GM04504 (cell line): ENCODE data around the gene TANGO2.
A peak's percentile ranks its signal among the peaks of the same experiment; 100 is the strongest.

Experiments used
- DNase-seq: peaks from one replicate; pipeline ENCODE4 v3.0.0-alpha.2; 2012; ENCODE audit warnings: low read depth

TANGO2 gene

GRCh38 chr22:20012741-20013331 is 8.1 kb upstream of the TANGO2 start:
- DNase-seq = no peak

DNA sequence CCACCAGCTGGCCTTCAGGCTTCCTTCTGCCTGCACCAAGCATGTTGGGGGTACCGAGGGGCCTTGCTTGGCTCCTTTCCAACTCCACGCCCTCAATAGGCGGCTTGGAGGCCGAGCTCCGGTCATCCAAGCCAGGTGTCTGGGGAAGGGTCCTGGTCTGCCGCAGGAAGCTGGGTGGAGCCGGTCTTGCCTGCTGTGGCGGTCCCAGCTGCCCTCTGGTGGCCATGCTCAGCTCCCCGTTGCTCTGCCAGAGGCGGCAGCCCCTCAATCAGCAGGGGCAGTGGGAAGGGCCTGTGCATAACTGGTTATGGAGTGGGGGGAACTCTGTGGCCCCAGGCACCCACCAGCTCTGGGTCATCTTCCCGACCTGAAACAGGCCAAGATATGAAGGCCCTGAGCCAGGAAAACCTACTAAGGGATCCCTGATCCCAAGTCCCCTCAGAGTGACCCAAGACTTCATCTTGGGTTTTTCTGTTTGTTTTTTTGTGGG is 7.5 kb upstream of the TANGO2 start:
- DNase-seq = no peak

DNA sequence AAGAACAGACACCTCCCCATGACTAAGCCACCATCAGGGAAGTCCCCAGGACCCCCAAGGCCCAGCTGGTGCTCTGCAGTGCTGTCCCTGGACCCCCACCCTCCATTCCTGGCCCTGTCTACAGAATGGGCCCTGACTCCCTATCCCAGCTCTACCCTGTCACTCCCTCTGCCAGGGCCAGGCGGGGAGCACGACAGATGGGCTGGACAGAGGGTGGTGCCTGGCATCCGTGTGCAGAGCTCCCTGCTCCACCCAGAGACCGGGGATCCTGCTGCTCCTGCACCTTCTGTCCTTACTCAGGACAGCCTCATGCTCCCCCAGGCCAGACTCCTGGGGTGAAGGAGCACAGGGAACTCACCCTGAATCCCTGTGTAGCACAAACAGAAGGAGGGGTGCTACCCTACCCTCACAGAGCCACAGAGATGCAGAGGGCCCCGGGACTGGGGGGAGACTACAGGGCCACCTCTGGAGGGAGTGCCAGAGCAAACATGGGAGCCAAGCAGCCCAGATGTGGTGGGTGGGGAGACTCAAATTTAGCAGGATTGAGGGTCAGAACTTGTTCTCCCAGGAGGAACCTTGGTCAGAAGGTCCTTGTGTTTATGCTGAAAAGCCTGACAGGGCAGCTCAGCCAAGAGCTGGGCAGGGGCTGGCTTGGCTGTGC is 6.3 kb upstream of the TANGO2 start:
- DNase-seq = no peak

DNA sequence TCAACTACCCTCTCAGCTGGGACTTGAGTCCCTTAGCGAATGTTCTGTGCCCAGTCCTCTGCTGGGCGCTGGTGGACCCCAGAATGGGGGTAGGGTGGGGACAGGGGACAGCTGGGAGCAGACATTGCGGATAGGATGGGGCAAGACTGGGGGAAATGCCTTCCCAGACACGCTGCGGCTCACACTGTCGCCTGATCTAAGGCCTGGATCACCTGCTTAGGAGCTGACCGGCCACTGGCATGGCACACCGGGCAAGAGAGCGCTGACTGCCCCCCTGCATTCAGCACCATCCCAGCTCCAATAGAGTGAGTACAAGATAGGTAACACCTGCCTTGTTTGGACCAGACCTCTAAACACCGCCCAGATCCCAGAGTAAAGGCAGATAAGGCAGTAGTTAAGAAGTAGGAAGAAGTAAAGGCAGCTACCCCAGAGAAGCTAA is 5.7 kb upstream of the TANGO2 start:
- no peak for DNase-seq

DNA sequence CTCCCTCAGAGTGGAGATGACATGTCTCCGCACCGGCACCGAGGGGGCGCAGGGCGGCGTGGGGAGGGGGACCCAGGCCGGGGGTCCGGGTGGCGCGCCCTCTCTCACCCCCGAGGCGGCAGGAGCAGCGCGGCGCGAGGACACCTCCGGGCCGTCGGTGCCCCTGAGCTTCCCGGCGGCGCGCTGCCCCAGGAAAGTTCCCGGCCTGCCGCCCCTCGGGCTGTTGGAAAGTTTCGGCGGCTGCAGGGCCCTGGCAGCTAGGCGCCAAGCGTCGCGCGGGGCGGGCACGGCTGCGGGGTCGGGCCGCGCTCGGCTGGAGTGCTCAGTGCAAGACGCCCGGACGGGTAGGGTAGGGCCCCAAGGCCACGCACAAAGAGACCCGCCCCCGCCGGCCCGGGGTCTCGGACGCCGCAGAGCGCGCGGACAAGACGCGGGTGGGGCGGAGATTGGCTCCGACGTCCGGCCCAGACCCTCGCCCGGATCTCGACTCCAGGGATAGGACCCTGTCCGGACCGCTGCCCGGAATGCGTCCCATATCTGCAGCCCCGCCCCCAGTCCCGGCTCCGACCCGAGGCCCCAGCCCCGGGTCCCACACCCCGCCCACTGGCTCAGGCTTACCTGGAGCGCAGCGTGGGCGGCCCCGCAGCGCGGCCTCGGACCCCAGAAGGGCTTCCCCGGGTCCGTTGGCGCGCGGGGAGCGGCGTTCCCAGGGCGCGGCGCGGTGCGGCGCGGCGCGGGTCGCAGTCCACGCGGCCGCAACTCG is 4.8 kb upstream of the TANGO2 start:
- DNase-seq = no peak

DNA sequence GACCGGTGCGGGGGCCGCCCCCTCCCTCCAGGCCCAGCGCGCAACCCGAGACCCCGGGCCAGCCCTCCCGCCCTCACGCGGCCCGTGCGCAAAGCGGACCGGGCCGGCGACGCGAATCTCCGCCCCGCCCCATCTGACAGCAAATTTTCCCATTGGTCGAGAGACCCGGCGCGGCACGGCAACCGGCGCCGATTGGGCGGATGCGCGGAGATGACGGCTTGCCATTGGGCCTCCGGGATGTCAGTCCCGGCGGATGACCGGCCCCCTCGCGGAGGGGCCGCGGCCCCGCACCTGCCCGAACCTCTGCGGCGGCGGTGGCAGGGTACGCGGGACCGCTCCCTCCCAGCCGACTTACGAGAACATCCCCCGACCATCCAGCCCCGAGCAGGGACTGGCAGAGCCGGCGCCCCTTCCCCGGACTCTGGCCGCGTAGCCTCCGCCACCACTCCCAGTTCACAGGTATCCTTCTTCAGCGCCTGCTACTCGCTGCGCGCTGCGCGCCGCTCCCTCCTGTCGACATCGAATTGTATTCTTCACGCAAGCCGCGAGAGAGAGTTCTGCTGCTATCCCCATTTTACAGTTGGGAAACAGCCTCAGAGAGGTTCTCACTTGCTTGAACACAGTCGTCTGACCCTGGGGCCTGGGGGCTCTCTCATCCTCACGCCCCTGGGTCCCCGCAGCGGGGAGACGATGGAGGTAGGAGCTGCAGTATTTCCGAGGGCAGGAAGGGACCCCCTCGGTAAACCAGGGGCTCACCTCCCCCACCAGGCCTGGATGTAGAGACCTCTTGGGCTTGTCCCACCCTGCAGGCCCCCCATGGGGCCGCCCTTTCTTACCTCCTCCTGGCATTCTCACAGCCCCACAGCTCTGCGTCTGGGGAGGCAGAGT is 3.9 kb upstream of the TANGO2 start, which contains the start of gene ARVCF:
Gene ARVCF (minus strand): TSS at position 90 of the 888 bp plus-strand sequence. CDS start 26,029 bp downstream, outside the sequence.
- peak; percentile 72 for DNase-seq

DNA sequence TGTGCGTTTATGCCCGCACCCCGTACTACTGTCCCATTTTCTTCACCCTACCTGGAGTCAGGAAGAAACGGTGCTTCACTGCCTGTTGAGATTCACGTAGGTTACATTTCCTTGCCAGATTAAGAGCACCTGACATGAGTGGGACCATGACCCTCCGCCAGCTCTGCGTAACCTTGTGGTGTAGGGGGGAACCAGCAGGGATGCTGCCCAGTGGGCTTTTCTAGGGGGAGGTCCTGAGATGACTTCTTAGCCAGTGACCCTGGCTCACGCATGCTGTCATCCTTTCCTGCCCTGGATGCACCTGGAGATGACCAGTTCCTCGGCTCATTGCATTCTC is 3.3 kb upstream of the TANGO2 start:
- no peak for DNase-seq

- DNase-seq = no peak
Observed at GRCh38 chr22:20018001-20018400, 2.9 kb upstream of the TANGO2 start.

DNA sequence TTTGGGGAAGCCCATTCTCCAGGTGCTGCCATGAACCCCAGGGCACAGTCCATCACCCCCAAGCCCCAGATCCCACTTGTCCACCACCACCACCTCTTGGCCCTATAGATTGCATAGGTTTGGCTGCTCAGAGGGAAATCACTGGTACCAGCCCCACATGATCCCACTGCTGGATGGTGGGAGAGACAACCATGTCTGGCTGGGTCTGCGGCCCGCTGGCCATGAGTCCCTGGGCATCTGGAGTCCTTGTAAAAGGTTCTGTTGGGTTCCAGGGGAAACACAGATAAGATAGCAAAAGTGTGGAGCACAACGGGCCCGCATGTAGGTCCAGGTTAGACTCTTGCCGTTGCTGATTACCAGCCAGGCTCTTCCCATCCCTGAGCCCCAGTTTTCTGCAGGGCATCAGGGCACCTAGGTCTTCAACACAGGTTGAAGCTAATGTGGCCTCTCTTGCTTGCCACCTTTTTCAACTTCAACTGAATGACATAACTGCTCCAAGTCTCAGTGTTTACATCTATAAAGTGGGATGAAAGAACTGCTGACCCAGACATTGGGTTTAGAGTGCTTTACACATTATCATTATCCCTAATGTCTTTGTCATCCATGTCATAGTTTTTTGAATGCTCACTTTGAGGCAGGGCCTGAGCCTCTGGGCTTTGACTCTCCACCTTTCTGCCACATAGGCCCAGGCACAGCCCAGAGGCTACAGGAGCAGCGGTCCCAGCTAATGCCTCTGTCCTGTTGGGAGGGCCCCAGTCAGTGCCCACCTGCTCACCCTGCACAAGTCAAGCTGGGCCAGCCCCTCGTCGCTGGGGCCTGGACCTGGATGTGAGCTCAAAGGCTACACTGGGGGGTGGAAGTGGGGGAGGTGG is 1.0 kb upstream of the TANGO2 start:
- DNase-seq = no peak

DNA sequence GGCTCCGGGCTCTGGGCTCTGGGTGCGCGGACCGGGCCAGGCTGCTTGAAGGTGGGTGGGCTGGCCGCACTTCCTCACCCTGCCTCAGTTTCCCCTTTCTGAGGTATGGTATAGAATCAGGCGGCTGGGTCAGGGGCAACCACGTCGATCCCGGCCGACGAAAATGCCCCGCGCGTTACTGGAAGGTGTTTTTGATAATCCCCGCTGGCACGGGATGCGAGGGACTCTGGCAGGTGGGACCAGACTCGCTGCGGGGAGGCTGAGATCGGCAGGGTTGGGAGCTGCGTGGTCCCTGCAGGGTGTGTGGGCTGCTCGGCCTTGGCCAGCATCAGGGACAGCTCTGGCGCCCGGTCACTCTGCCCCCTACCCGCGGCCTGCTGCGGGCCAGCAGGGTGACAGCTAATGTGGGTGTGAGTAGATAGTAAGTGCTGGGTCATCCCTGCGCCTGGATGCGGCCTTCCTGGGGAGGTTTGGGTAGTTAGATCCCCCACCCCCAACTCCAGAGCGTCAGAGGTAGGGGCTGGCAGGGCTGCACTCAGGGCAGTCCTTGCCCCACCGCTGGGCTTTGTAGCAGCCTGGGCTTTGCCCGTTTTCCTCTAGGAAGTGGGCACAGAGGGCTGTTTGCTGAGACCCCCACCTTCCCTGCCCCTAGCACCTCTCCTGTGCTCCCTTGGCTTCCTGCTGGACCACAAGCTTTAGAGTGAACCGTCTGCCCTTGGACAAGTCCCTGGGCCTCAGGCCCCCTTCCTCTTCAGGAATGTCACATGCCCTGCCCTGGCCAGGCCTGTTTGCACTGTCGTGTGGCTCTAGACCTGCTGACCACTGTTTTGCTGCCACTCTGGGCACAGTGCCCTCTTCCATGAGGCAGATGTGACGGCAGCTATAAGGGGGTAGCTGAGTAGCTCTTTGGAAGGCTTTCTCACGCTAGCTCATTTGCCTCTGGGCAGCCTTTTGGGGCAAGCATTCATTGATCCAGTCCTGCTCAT is 579 bp downstream of the TANGO2 start:
- no peak for DNase-seq

DNA sequence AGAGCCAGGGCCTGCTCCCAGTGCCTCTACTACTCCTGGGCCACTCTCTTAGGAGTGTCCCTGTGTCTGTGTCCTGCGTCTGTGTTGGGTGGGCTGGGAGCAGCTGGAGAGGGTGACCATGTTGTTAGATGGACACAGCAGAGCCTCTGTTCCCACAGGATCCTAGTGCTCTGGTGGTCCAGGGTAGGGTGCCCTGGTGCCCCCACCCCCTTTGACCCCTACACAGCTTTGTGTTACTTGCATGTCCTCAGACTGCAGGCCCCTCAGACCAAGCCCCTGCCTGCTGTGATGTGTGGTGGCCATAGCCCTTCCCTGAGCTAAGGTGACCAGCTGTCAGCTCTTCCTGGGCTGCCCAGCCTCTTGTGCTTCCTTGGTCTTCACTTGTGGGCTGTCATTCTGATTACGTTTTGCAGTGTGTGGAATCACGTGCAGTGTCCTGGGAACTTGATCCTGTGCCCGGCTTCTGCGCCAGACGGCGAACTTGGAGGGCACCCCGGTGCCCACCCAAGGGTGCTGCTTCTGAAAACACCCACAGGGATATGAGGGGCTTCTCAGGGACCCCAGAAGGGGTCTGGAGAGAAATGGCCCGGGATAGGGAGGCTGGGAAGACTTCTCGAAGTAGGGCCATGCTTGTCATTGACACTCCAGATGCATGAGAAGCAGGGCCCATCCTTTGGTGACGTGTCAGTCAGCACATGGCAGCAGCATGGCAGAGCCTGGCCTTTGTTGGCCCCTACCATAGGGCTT is 1.5 kb downstream of the TANGO2 start:
- DNase-seq = no peak

- DNase-seq = no peak
Observed at GRCh38 chr22:20022978-20023613, 2.2 kb downstream of the TANGO2 start.

- DNase-seq = no peak
Observed at GRCh38 chr22:20024225-20024624, 3.3 kb downstream of the TANGO2 start.

- no peak for DNase-seq
Observed at GRCh38 chr22:20024650-20025397, 3.9 kb downstream of the TANGO2 start.

- DNase-seq = no peak
Observed at GRCh38 chr22:20025401-20026203, 4.7 kb downstream of the TANGO2 start.

DNA sequence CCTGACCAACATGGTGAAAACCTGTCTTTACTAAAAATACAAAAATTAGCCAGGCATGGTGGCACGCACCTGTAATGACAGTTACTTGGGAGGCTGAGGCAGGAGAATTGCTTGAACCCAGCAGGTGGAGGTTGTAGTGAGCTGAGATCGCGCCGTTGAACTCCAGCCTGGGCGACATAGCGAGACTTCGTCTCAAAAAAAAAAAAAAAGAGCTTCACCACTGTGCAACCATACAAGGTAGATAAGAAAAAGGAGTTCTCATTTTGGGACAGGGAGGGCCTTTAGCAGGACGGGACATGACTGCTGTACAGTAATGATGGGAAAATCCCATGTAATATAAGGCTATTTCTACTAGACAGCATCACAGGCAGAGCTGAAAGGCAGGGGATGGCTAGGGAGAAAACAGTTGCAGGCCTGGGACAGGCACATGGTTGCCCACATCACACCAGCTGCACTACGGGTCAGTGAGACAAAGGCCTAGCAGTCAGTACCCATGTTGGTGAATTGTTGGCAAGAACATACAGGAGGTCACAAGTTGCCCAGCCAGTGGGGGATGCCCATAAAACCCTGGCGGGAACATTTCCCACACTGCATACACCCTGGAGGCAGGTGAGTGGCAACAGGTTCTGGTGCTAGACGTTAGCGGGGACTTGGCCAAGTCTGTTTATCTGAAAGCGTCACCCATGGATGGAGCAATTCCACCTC is 5.4 kb downstream of the TANGO2 start:
- DNase-seq = no peak
